ACC112 (cell line): Measurements from ENCODE around the gene MALRD1.

Experiments
- H2AFZ ChIP-seq: fragments of 200-600 bp; sonication (generic); one replicate; pipeline ENCODE4 v1.6.0; 2017; ENCODE audit warnings: antibody characterized with exemption, low read length; ENCODE audit not compliant: unreplicated experiment
- H3K27ac ChIP-seq: fragments of 200-600 bp; sonication (generic); 2 replicates; pipeline ENCODE4 v1.5.1; 2014; ENCODE audit warnings: low read depth, mild to moderate bottlenecking, antibody characterized with exemption, low read length, moderate library complexity
- H3K27me3 ChIP-seq: fragments of 200-600 bp; sonication (generic); 2 replicates; pipeline ENCODE4 v1.6.1; 2014; ENCODE audit warnings: mild to moderate bottlenecking, antibody characterized with exemption, low read length, moderate library complexity, mixed read lengths; ENCODE audit not compliant: insufficient read depth
- H3K36me3 ChIP-seq: fragments of 200-600 bp; sonication (generic); 2 replicates; pipeline ENCODE4 v1.6.1; 2016; ENCODE audit warnings: mild to moderate bottlenecking, antibody characterized with exemption, low read length, moderate library complexity, mixed read lengths; ENCODE audit not compliant: insufficient read depth
- H3K4me1 ChIP-seq: fragments of 200-600 bp; sonication (generic); one replicate; pipeline ENCODE4 v1.6.1; 2016; ENCODE audit warnings: low read length, mixed read lengths; ENCODE audit not compliant: insufficient read depth, unreplicated experiment, control insufficient read depth
- H3K4me3 ChIP-seq: fragments of 200-600 bp; sonication (generic); 2 replicates; pipeline ENCODE4 v1.5.1; 2014; ENCODE audit warnings: mild to moderate bottlenecking, low read depth, low read length
- H3K79me2 ChIP-seq: fragments of 200-600 bp; sonication (generic); one replicate; pipeline ENCODE4 v1.6.0; 2016; ENCODE audit warnings: low read length; ENCODE audit not compliant: control insufficient read depth, unreplicated experiment, insufficient read depth

The MALRD1 gene

DNA sequence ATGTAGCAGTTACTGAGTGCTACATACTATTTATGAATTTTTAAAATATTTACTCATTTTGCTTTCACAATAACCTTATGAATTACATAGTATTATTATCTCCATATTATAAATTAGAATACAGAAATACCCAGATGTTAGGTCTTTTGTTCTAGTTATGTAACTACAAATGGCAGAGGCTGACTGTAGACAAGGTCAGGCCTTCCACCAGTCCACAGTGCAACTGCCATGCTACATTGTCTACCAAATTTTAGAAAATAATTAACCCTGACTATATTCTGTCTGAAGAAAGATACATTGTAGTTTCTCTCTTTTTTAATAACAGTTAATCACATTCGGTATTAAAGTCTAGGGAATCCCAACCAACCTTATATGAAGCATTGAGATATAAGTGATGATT, 280.9 kb downstream of the MALRD1 start:
- no peak overlapping the region for H3K27ac ChIP-seq
- H3K36me3 ChIP-seq, result no peaks in the 10 kb centered on the region
- no peaks in the 10 kb centered on the region for H3K4me1 ChIP-seq
- no peaks in the 10 kb centered on the region for H3K27me3 ChIP-seq
- no peak overlapping the region for H3K4me3 ChIP-seq
- no peak overlapping the region for H2AFZ ChIP-seq
- H3K79me2 ChIP-seq, result no peaks in the 10 kb centered on the region

GRCh38 chr10:19332304-19332703, 283.7 kb downstream of the MALRD1 start:
- Histone ChIP-seq H3K27me3 (no peaks in the 10 kb centered on the region), H2AFZ (no peak overlapping the region), H3K4me1 (no peaks in the 10 kb centered on the region), H3K4me3 (no peak overlapping the region), H3K36me3 (no peaks in the 10 kb centered on the region), H3K27ac (no peak overlapping the region), H3K79me2 (no peaks in the 10 kb centered on the region)

DNA sequence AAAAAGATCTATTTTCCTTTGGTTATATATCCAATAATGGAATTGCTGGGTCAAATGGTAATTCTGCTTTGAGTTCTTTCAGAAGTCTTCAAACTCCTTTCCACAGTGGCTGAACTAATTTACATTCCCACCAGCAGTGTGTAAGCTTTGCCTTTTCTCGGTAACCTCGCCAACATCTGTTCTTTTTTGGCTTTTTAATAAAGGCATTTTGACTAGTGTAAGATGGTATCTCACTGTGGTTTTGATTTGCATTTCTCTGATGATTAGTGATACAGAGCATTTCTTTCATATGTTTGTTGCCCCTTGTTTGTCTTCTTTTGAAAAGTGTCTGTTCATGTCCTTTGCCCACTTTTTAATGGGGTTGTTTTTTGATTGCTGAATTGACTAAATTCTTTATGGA, 285.0 kb downstream of the MALRD1 start:
- Histone ChIP-seq H3K27ac (no peak overlapping the region), H3K79me2 (no peaks in the 10 kb centered on the region), H2AFZ (no peak overlapping the region), H3K4me1 (no peaks in the 10 kb centered on the region), H3K36me3 (no peaks in the 10 kb centered on the region), H3K4me3 (no peak overlapping the region), H3K27me3 (no peaks in the 10 kb centered on the region)

DNA sequence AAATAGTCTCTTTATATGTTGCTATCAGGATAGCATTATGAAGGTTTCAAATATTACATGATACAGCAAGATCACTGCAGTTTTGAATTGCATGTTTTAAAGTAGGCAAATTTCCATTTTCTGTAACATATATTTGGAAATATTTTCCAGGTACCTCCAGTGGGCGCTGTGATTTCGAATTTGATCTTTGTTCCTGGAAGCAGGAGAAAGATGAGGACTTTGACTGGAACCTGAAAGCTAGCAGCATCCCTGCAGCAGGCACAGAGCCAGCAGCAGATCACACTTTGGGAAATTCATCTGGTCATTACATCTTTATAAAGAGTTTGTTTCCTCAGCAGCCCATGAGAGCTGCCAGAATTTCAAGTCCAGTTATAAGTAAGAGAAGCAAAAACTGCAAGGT, 299.0 kb downstream of the MALRD1 start:
- H3K36me3 ChIP-seq, result no peaks in the 10 kb centered on the region
- 0 out of 2 replicates have a peak, but pooled peaks cover 5% of the 10 kb centered on the region for H3K27me3 ChIP-seq
- H3K4me3 ChIP-seq, result no peak overlapping the region
- no peaks in the 10 kb centered on the region for H3K4me1 ChIP-seq
- no peak overlapping the region for H2AFZ ChIP-seq
- no peaks in the 10 kb centered on the region for H3K79me2 ChIP-seq
- no peak overlapping the region for H3K27ac ChIP-seq

DNA sequence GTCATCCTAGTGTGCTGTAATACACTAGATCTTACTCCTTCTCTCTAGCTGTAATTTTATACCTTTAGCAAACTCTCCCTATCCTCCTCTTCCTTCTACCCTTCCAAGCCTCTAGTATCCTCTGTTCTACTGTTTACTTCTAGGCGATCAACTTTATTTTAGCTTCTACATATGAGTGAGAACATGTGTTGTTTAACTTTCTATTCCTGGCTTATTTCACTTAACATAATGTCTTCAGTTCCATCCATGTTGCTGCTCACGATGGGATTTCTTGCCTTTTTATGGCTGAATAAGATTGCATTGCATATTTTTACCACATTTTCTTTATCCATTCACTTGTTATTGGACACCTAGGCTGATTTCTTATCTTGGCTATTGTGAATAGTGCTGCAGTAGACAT, 318.6 kb downstream of the MALRD1 start:
- Histone ChIP-seq H3K36me3 (no peaks in the 10 kb centered on the region), H3K27me3 (no peaks in the 10 kb centered on the region), H3K4me1 (no peaks in the 10 kb centered on the region), H3K27ac (no peak overlapping the region), H3K4me3 (no peak overlapping the region), H3K79me2 (no peaks in the 10 kb centered on the region), H2AFZ (no peak overlapping the region)

DNA sequence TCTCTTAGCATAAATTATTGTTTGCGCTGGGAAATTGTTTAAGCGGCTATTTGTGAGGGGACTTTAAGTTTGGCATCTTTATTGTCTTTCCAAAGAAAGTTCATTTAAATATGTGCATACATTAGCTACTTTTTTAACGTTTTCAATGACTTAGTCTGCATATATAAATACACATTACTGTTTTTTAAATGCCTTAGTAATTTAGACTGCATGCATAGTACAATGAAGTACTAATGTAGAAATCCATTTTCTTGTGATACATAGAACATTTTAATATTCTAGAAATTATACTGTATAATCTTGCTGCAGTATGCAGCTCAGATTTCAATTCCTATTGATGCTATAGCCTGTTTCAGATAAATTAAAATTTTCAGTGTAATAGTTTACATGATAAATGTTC, 325.4 kb downstream of the MALRD1 start:
- no peaks in the 10 kb centered on the region for H3K27me3 ChIP-seq
- no peak overlapping the region for H2AFZ ChIP-seq
- H3K27ac ChIP-seq, result no peak overlapping the region
- no peaks in the 10 kb centered on the region for H3K36me3 ChIP-seq
- H3K4me3 ChIP-seq, result no peak overlapping the region
- no peaks in the 10 kb centered on the region for H3K4me1 ChIP-seq
- no peaks in the 10 kb centered on the region for H3K79me2 ChIP-seq

GRCh38 chr10:19385846-19386450, 337.3 kb downstream of the MALRD1 start:
- H3K27ac ChIP-seq, result no peak overlapping the region
- no peaks in the 10 kb centered on the region for H3K4me1 ChIP-seq
- no peak overlapping the region for H2AFZ ChIP-seq
- H3K27me3 ChIP-seq, result no peaks in the 10 kb centered on the region
- no peak overlapping the region for H3K4me3 ChIP-seq
- H3K36me3 ChIP-seq, result no peaks in the 10 kb centered on the region
- H3K79me2 ChIP-seq, result no peaks in the 10 kb centered on the region

- H3K27me3 ChIP-seq, result no peaks in the 10 kb centered on the region
- no peaks in the 10 kb centered on the region for H3K36me3 ChIP-seq
- no peak overlapping the region for H3K4me3 ChIP-seq
- H3K79me2 ChIP-seq, result no peaks in the 10 kb centered on the region
- H2AFZ ChIP-seq, result no peak overlapping the region
- no peaks in the 10 kb centered on the region for H3K4me1 ChIP-seq
- H3K27ac ChIP-seq, result no peak overlapping the region
Observed at GRCh38 chr10:19408924-19409323, 360.3 kb downstream of the MALRD1 start.

DNA sequence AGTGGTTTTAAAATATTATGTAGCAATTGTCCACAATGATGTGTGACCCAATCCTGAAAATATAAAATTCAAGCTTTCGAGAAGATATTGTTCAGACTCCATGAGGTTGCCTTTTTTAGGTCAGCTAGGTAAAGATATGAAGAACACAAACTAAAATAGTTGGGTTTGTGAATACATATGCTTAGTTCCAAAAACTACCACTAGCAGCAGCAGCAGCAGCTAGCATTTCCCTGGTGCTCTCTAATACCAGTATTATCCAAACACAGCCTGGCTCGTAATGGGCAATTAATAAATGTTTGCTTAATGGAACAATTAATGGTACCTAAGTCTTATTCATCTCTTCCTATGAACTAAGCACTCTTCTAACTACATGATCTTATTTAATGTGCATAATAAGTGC, 362.5 kb downstream of the MALRD1 start:
- H3K79me2 ChIP-seq, result no peaks in the 10 kb centered on the region
- no peak overlapping the region for H3K27ac ChIP-seq
- H2AFZ ChIP-seq, result no peak overlapping the region
- no peaks in the 10 kb centered on the region for H3K4me1 ChIP-seq
- H3K27me3 ChIP-seq, result no peaks in the 10 kb centered on the region
- no peak overlapping the region for H3K4me3 ChIP-seq
- H3K36me3 ChIP-seq, result no peaks in the 10 kb centered on the region

GRCh38 chr10:19412531-19412930, 363.9 kb downstream of the MALRD1 start:
- Histone ChIP-seq H3K27ac (no peak overlapping the region), H3K4me1 (no peaks in the 10 kb centered on the region), H3K36me3 (no peaks in the 10 kb centered on the region), H3K4me3 (no peak overlapping the region), H3K79me2 (no peaks in the 10 kb centered on the region), H2AFZ (no peak overlapping the region), H3K27me3 (no peaks in the 10 kb centered on the region)

DNA sequence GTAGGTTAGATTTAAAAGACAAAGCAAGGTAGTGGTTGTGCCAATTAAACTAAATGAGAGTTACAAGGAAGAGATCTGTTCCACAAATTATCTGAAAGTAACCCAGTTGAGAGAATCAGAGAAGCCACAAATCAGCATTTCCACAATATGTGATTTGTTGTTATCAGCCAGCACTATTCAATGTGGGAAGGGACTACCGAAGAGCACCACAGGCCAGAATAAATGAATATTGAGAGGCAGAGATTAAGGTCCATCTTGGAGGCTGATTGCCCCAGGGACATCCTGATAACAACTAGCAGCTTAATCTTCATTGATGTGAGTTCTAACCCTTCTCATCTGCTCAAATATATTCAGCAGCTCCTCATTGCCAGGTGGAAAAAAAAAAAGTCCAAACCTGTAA, 367.6 kb downstream of the MALRD1 start:
- no peak overlapping the region for H3K4me3 ChIP-seq
- H3K4me1 ChIP-seq, result no peaks in the 10 kb centered on the region
- no peaks in the 10 kb centered on the region for H3K27me3 ChIP-seq
- H3K27ac ChIP-seq, result no peak overlapping the region
- no peaks in the 10 kb centered on the region for H3K36me3 ChIP-seq
- no peaks in the 10 kb centered on the region for H3K79me2 ChIP-seq
- no peak overlapping the region for H2AFZ ChIP-seq
